GM12891 (cell line): ENCODE data around the gene TMCO4.

ENCODE experiments used
- POLR2A ChIP-seq: IDR thresholded peaks from 2 replicates; pipeline ENCODE4 v1.6.1; 2011; ENCODE audit warnings: low read depth, low read length, control low read depth
- POLR2AphosphoS5 ChIP-seq: IDR thresholded peaks from 2 replicates; pipeline ENCODE4 v1.6.1; 2011; ENCODE audit warnings: low read depth, low read length, control low read depth
- SPI1 ChIP-seq: IDR thresholded peaks from 2 replicates; pipeline ENCODE4 v1.6.1; 2011; ENCODE audit warnings: low read depth, low read length, control low read depth
- TAF1 ChIP-seq: IDR thresholded peaks from 2 replicates; pipeline ENCODE4 v1.6.1; 2011; ENCODE audit warnings: low read depth, low read length, control low read depth

GRCh38 chr1:19645411-19646251 lies 154.1 kb downstream of the TMCO4 start:
- TF ChIP-seq TAF1 (no peak), POLR2AphosphoS5 (no peak), POLR2A (no peak), SPI1 (no peak)
